Adrenal gland (tissue), 12 donors: ENCODE measurements around the gene ATP9A. TPM values are rescaled to one million over a fixed set of nuclear protein-coding genes. Genes with fewer than 3 reads are reported as not detected.

ENCODE experiments used
- DNase-seq, 7 donors: peaks; one replicate each; pipeline ENCODE4 v3.0.0-alpha.2; 2019 to 2020
- H3K27ac ChIP-seq, 5 donors: fragments of 200-600 bp; sonication (generic) in 4 of 5; 1 replicate in 3 of 5; 2 replicates in 2 of 5; pipeline versions ENCODE4 v1.5.1 to v1.8.0; 2016 to 2020; ENCODE audit warnings: mild to moderate bottlenecking in 1 of 5
- H3K27me3 ChIP-seq: fragments of 200-600 bp; 2 replicates; pipeline ENCODE4 v1.8.0; 2021
- H3K36me3 ChIP-seq, 2 donors: fragments of 200-600 bp; replicated peaks in 1 of 2; 1 replicate in 1 of 2; 2 replicates in 1 of 2; pipeline versions ENCODE4 v1.5.1 to v1.8.0; 2018 to 2022
- H3K4me1 ChIP-seq, 2 donors: fragments of 200-600 bp; replicated peaks in 1 of 2; 1 replicate in 1 of 2; 2 replicates in 1 of 2; pipeline versions ENCODE4 v1.5.1 to v1.8.0; 2018 to 2021
- H3K4me3 ChIP-seq, 4 donors: fragments of 200-600 bp; sonication (generic) in 3 of 4; one replicate each; pipeline ENCODE4 v1.5.1; 2016 to 2018
- H3K9me3 ChIP-seq, 3 donors: fragments of 200-600 bp; sonication (generic) in 1 of 3; replicated peaks in 1 of 3; 1 replicate in 2 of 3; 2 replicates in 1 of 3; pipeline versions ENCODE4 v1.5.1 to v1.8.0; 2016 to 2021
- POLR2A ChIP-seq, 2 donors: fragments of 450-650 bp; IDR thresholded peaks; one replicate each; pipeline ENCODE4 v1.6.1; 2017; ENCODE audit warnings: antibody characterized with exemption in 2 of 2, mild to moderate bottlenecking in 2 of 2, moderate library complexity in 1 of 2
- WGBS, 4 donors: extraction: QIAGEN DNeasy Blood & Tissue Kit in 2 of 4; methylation state at CpG; one replicate each; pipeline versions ENCODE4 v1.1.5 to v1.1.7; 2013 to 2017; 5-methylcytosine and 5-hydroxymethylcytosine counted together
- intact Hi-C, 2 donors: fragments of 100-400 bp; cut with DNase I; formaldehyde crosslinking; loops; one replicate each; pipeline versions ENCODE4 v1.14.1 to v1.15.0; 2022 to 2023
- polyA plus RNA-seq, 3 donors: library from polyadenylated mRNA; stranded (reverse); fragments of 200-250 nt in 2 of 3; fragments of 350-450 nt in 1 of 3; fragmentation: Illumina TruSeq in 1 of 3; extraction: RNeasy Lipid Tissue Mini Kit (QIAGEN cat#74804) in 1 of 3; gene quantifications; one replicate each; pipeline ENCODE4 v1.2.3, GENCODE V29; 2013 to 2014
- total RNA-seq, 9 donors: library from RNA; depleted of rRNA in 4 of 9; stranded (reverse); fragments of >200 nt in 4 of 9; fragments of 120-200 nt in 1 of 9; fragmentation: NEBNext Ultra II Directional in 1 of 9; extraction: Animal tissue kit (Norgen Biotek cat#: 25700) in 1 of 9; gene quantifications; one replicate each; pipeline versions ENCODE4 v1.1.0 to v1.2.4, GENCODE V29; 2013 to 2023
- TF ChIP-seq, protein P1 (sequence below), 6 experiments: fragments of 450-650 bp in 4 of 6; fragments of 200-600 bp in 2 of 6; sonication (generic) in 1 of 6; IDR thresholded peaks; 1 replicate in 5 of 6; 2 replicates in 1 of 6; pipeline versions ENCODE4 v1.5.1 to v1.8.0; 2016 to 2021; ENCODE audit warnings: antibody characterized with exemption in 6 of 6, mild to moderate bottlenecking in 2 of 6, moderate library complexity in 1 of 6
- donor health status: healthy with polysubstance abuse.
- donor health status: Bipolar disorder and iron deficiency.
- donor health status: DM: yes; HTN: yes; CAD: no.
- donor health status: DM: no; HTN: no; CAD: no.
- donor health status: DM: no; HTN: no; CAD: no.
- donor health status: DM: yes; HTN: yes; CAD: no.

ATP9A gene
- total and polyA plus RNA-seq, 12 donors: 3.7 to 34.5 (median 16.7) TPM

DNA sequence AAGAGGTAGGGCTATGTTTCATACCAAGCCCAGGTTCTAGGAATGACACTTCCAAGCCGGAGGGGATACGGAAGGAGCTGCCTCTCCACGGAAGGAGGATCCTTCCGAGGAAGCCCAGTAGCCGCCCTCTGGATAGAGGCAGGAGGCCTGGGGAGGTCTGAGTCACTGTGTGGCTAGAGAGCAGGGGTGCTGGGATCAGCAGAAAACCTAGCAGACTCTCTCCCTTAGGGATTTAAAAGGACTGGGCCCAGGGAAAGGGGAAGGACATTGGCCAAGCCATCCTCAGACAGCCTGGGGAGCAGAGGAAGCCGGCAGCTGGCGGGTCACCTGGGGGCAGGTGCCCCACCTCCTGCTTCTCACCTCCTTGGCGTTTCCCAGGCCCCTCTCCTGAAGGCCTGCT is 189.1 kb downstream of the ATP9A start:
- intact Hi-C loops: no loop called here
- WGBS, 4 donors: 78 to 88% (median 81%) methylated on average over 8 of the region's 8 CpGs
- Histone ChIP-seq H3K27me3 (no peaks in the 10 kb centered on the region), H3K4me3 (no peak overlapping the region), H3K9me3 (no peaks in the 10 kb centered on the region), H3K36me3 (no peaks in the 10 kb centered on the region), H3K27ac (no peak overlapping the region), H3K4me1 (no peaks in the 10 kb centered on the region)
- TF ChIP-seq POLR2A (IDR thresholded peaks at IDR 0.05): no peak
- TF ChIP-seq, protein P1, sequence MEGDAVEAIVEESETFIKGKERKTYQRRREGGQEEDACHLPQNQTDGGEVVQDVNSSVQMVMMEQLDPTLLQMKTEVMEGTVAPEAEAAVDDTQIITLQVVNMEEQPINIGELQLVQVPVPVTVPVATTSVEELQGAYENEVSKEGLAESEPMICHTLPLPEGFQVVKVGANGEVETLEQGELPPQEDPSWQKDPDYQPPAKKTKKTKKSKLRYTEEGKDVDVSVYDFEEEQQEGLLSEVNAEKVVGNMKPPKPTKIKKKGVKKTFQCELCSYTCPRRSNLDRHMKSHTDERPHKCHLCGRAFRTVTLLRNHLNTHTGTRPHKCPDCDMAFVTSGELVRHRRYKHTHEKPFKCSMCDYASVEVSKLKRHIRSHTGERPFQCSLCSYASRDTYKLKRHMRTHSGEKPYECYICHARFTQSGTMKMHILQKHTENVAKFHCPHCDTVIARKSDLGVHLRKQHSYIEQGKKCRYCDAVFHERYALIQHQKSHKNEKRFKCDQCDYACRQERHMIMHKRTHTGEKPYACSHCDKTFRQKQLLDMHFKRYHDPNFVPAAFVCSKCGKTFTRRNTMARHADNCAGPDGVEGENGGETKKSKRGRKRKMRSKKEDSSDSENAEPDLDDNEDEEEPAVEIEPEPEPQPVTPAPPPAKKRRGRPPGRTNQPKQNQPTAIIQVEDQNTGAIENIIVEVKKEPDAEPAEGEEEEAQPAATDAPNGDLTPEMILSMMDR (IDR thresholded peaks at IDR 0.05): no peak
- DNase-seq: no peak

DNA sequence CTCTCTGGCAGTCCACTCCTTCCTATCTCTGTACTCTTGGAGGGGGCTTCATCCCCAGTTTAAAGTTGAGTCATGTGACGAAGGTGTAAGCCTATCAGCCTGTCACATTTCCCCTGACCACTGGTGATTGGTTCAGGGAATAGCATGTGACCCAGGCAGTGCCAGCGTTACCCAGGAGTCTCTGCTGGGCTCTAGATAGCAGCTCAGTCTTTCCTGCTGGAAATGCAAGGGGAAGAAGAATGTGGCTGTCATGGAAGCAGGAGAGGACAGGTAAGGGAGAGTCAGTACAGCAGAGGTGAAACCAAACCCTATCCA is 190.1 kb downstream of the ATP9A start:
- Histone ChIP-seq H3K9me3 (no peaks in the 10 kb centered on the region), H3K4me1 (no peaks in the 10 kb centered on the region), H3K36me3 (no peaks in the 10 kb centered on the region), H3K4me3 (no peak overlapping the region), H3K27ac (no peak overlapping the region), H3K27me3 (no peaks in the 10 kb centered on the region)
- intact Hi-C loops: no loop called here
- 52 to 94% (median 83%) methylated on average over 2 of the region's 2 CpGs for WGBS, 4 donors
- no peak for TF ChIP-seq POLR2A (IDR thresholded peaks at IDR 0.05)
- TF ChIP-seq, protein P1 (IDR thresholded peaks at IDR 0.05): no peak
- no peak for DNase-seq

DNA sequence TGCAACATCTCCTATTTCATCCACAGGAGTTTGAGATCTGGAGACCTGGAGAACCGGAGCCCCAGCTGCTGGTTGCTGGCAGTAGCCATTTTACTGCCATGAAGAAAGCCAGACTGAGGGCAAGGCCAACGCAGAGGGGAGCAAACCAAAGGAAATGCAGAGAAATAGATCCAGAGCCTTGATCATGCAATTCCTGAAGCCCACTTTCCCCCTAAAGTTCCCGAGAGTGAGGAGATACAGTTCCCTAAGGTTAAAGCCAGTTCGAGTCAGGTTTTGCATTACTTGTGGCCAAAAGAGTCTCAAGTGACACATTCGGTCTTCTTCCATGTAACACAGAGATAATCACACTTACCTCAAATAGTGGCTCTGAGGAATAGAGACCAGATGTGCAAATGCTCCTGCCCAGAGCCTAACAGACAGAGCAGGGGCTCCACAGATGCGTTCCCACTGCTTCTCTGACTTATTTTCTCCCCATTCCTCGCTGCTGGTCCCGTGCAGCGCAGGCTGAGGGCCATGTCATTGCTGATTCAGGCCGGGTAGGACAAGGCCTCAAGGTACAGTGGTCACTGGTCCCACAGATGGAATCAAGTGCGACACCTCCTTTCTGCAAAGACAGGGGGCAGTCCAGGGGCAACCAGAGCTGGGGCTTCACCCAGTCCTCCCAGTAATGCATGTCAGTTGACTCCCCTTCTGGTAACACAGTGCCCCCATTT is 190.6 kb downstream of the ATP9A start:
- TF ChIP-seq POLR2A (IDR thresholded peaks at IDR 0.05): no peak
- TF ChIP-seq, protein P1 (IDR thresholded peaks at IDR 0.05): no peak
- no peaks in the 10 kb centered on the region for H3K4me1 ChIP-seq
- H3K27me3 ChIP-seq: no peaks in the 10 kb centered on the region
- no peak overlapping the region for H3K27ac ChIP-seq
- no peak for DNase-seq
- WGBS, 4 donors: 89 to 94% (median 91%) methylated on average over 11 of the region's 11 CpGs
- H3K4me3 ChIP-seq: no peak overlapping the region
- no peaks in the 10 kb centered on the region for H3K9me3 ChIP-seq
- H3K36me3 ChIP-seq: no peaks in the 10 kb centered on the region
- intact Hi-C loops: no loop called here

DNA sequence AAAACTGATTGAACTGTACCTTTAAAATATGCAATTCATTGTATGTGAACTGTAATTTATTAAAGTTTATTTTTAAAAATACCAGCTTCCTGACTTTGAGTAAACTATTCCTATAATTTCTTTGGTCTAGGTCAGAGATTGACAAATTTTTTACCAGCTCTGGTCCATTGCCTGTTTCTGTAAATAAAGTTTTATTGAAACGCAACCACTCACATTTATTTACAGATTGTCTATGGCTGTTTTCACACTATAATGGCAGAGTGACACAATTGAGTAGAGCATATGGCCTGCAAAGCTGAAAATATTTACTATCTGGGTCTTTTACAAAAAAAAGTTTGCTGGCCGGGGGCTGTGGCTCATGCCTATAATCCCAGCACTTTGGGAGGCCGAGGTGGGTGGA is 192.7 kb downstream of the ATP9A start:
- intact Hi-C loops: no loop called here
- H3K4me1 ChIP-seq: no peaks in the 10 kb centered on the region
- H3K4me3 ChIP-seq: no peak overlapping the region
- 87 to 90% (median 88%) methylated on average over 3 of the region's 3 CpGs for WGBS, 4 donors
- H3K27ac ChIP-seq: no peak overlapping the region
- no peaks in the 10 kb centered on the region for H3K36me3 ChIP-seq
- no peak for TF ChIP-seq POLR2A (IDR thresholded peaks at IDR 0.05)
- TF ChIP-seq, protein P1 (IDR thresholded peaks at IDR 0.05): no peak
- DNase-seq: no peak
- H3K9me3 ChIP-seq: no peaks in the 10 kb centered on the region
- no peaks in the 10 kb centered on the region for H3K27me3 ChIP-seq
